Epithelial cell of prostate (primary cell): ENCODE measurements around the gene GTF3A.

Experiments used
- DNase-seq: peaks from one replicate; pipeline ENCODE4 v3.0.0-alpha.2; 2011; ENCODE audit warnings: low read depth, low spot score
- H3K27ac ChIP-seq: fragments of 450-650 bp; 2 replicates; pipeline ENCODE4 v1.5.1; 2017; ENCODE audit warnings: mild to moderate bottlenecking

Gene GTF3A

DNA sequence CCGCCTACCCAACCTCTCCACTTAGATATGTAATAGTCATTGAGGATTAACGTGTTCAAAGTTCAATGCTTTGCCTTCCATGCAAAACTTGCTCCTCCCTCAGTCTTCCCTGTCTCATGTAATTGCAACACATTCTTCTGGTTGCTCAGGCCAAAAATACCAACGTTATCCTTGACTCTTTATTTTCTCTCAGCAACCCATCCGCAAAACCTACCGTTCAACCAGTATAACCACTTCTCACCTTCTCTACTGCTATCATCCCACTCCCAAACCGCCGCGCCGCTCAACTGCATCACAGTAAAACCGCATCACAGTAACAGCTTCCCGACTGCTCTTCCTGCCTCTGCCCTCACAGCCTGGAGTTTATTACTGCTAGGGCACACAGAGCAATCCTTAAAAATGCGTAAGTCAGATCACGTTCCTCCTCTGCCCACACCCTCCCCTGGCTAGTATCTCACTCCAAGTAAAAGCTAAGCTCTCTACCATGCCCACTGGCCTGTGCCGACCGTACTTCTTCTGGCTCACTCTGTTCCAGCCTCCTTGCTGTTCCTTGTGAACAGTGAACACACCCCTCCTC, 17.7 kb downstream of the GTF3A start:
- no peak for DNase-seq

GRCh38 chr13:27442797-27443196, 18.4 kb downstream of the GTF3A start:
- H3K27ac ChIP-seq: no peak overlapping the region
- no peak for DNase-seq

More for the DNA sequence above, 17.7 kb downstream of the GTF3A start:
- no peak overlapping the region for H3K27ac ChIP-seq

DNA sequence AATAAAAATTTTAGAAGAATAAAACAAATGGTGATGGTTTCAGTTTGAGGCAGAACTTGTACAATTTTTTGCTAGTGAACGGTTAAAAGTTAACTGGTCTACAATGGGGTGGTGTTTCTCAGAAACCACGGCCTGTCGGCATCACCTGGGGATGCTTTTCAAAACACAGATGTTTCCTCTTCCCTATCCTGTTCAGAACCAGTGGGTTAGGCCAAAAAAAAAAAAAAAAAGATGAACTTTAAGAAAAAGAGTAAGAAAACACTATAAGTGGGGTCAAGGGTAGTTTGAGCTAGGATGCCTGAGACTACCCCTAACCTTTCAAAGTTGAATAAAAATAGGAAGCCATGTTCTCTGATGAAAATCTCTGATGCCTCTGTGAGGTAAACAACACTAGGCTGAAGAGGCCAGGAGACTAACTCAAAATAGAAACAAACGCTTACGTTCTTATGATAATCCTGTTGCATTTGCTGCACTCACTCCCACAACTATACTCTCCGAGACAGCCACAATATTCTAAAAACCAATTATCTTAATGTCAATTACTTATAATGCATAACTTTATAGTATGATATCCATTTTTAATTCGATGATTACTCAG, 22.7 kb downstream of the GTF3A start:
- DNase-seq: no peak
- no peak overlapping the region for H3K27ac ChIP-seq

DNA sequence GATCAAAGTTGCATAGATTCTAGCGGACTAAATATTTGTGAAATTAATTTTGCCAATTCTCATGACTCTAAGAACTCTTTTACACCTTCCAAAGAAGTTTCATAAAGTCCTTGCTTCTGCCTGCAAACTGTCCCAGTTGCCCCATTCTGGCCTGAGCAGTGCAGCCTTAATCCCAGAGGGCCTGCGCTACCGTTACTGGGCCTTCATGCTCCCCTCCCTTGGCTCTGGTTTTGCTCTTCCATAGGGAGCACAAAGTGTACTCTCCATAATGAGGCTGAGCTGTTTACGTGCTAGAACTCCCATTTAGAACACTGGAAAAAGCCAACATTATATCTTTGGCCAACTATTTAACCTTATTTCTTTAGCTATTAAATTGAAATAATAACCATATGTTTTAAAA, 23.9 kb downstream of the GTF3A start:
- no peak for DNase-seq
- H3K27ac ChIP-seq: no peak overlapping the region

DNA sequence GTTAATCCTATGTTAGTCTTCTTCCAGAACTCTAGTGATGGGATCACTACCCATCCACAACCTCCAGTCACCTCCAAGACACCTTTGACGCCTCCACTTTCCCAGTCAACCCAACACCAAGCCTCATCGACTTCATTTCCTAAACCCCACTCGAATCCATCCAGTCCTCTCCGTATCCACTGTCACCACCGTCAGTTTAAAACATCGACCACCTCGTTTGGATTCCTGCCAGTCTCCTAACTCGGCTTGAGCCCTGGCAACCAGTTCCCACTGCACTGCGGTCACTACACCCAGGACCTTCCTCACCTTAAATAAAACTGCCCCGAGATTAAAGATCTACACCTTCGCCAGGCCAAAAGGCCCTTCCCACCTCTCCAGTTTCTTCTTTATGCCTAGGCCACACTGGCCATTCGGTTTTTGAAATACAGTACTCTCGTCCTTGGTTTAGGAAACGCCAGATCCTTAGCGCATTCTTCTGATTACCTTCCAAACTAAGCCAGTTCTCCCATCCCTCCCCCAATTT, 24.7 kb downstream of the GTF3A start:
- DNase-seq: no peak
- H3K27ac ChIP-seq: peak overlapping the region; percentile 96

- peak; percentile 80 for DNase-seq
- peak within 1 kb of the TSS; percentile 96 for H3K27ac ChIP-seq
These were observed 25.8 kb downstream of the GTF3A start, which contains the start of gene MTIF3 for GRCh38 chr13:27449936-27450828. Gene MTIF3 (minus strand): TSS chr13:27450564. CDS start chr13:27440448, 10,116 bp downstream.

- H3K27ac ChIP-seq: peak overlapping the region; percentile 96
- peak; percentile 43 for DNase-seq
These were observed 26.6 kb downstream of the GTF3A start for GRCh38 chr13:27450921-27451471.

DNA sequence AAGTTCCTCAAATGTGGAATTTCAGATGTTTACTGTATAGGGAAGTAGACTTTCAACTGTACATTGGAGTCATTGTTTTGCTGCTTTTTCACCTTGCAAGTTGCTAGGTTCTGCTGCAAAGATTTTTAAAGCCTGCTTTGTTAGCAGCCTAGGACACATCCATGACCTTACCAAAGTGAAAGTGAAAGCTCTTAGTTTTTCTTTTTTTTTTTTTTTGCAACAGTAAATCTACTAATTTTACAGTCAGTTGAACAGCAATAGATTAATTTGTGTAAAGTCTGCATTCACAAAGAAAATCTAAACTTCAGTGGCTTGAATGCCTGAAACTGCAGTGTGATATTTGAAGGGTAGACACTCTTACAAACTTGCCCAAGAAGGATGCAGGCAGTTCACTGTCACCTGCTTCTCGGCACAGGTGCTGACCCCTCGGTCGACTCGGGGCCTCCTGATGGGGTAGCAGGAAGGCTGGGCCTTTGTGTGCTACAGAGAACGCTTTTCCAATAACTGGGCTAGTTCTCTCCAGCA, 31.0 kb downstream of the GTF3A start:
- DNase-seq: no peak
- H3K27ac ChIP-seq: no peak overlapping the region

- no peak for DNase-seq
- H3K27ac ChIP-seq: no peak overlapping the region
These were observed 37.6 kb downstream of the GTF3A start for GRCh38 chr13:27461940-27462584.

DNA sequence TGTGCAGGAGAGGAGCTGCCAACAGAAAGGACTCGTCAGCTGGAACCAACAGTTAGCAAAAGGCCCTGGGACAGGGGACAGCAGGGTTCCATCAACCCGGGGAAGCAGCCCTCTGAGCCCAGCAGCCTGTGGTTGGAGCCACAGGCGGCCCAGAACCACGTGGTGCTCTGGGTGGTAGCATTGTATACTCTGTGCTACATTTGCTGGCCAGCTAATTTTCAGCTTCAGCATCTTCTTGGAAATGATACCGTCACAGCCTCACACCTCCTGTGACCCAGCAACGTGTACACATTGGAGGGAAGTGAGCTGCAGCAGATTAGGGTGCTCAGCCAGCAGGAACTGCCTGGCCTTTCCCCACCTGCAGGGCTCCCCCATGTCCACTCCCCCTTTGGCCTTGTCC, 39.1 kb downstream of the GTF3A start:
- no peak overlapping the region for H3K27ac ChIP-seq
- DNase-seq: no peak

DNA sequence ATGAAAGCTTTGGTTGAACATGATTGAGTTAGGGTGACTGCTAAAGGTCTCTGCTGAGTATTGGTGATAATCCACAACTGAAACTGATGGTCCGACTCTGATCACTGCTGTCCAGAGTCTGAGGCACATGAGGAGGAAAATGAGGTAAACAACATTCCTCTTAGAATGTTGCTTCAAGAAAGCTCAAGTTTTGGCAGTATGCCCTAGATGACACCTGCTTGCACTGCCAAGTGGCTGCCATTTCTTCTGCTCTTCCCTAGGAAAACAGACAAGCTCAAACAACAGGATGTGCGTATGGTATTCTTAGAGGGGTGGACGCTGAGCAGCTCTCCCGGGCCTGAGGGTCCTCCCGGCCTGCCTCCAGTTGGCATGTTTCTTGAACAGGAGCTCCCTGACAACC, 41.2 kb downstream of the GTF3A start:
- DNase-seq: no peak
- no peak overlapping the region for H3K27ac ChIP-seq

- no peak for DNase-seq
- H3K27ac ChIP-seq: no peak overlapping the region
These were observed 42.1 kb downstream of the GTF3A start for GRCh38 chr13:27466513-27466912.

GRCh38 chr13:27470075-27470820, 45.8 kb downstream of the GTF3A start:
- DNase-seq: no peak
- no peak overlapping the region for H3K27ac ChIP-seq

DNA sequence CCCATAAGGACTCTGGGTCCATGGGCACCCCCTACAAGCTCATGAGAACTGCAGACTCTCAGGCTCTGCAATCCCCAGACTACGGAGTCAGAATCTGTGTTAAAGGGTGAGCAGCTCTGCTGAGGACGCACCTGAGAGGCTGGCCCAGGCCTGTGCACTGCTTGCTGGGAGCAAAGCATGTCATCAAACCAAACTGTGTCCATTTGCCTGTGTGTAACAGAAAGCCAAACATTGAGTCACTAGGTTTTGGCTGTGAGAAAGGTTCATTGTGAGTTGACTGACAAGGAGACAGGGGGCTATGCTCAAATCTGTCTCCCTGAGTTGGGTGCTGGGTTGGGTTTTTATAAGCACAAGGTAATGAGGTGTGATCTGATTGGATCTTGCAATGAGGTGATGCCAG, 48.0 kb downstream of the GTF3A start:
- no peak overlapping the region for H3K27ac ChIP-seq
- DNase-seq: no peak

DNA sequence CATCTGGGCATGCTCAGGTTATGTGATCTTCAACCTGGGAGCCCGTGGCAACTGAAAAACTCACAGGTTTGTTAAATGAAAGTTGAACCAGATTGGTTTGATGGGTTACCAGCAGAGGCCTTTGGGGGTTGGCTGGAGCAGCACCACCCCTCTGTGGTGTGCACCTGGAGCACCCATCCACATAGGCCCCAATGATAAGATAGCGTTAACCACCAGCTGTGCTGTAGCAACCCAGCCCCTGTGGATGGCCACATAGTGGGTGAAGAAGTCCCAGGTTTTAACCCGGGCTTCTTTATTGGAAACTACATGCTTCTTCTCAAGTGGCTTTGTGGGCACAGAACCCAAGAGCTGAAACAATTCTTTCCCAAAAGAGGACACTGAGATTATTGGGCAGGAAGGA, 48.5 kb downstream of the GTF3A start:
- no peak for DNase-seq
- H3K27ac ChIP-seq: no peak overlapping the region

- DNase-seq: no peak
These were observed 50.4 kb downstream of the GTF3A start for GRCh38 chr13:27474751-27475268.

GRCh38 chr13:27476943-27477703, 52.7 kb downstream of the GTF3A start:
- peak; percentile 93 for DNase-seq
- peak overlapping the region; percentile 73 for H3K27ac ChIP-seq

More at GRCh38 chr13:27474751-27475268, 50.4 kb downstream of the GTF3A start:
- H3K27ac ChIP-seq: no peak overlapping the region

- no peak for DNase-seq
- no peak overlapping the region for H3K27ac ChIP-seq
These were observed 57.3 kb downstream of the GTF3A start for GRCh38 chr13:27481766-27482165.
